NOMO-1 (cell line): Measurements from ENCODE around the gene KIF1A.
A peak's percentile ranks its signal among the peaks of the same experiment; 100 is the strongest.
"Not testable (repeated sequence)": the region's sequence is repeated elsewhere in the genome, so short reads cannot be mapped to it uniquely, and the experiment has no call there.

Source experiments
- DNase-seq, 2 experiments: peaks; one replicate each; lab custom pipeline; 2025; ENCODE audit not compliant: unreplicated experiment in 2 of 2; lab: John Stamatoyannopoulos, UW

The KIF1A gene

GRCh38 chr2:240691631-240692420 is 128.2 kb downstream of the KIF1A start, which contains the start of gene AQP12A:
Gene AQP12A, plus strand, starts transcription at chr2:240691866. Its CDS starts 48 bp downstream, at chr2:240691914.
- DNase-seq: not testable (repeated sequence)

DNA sequence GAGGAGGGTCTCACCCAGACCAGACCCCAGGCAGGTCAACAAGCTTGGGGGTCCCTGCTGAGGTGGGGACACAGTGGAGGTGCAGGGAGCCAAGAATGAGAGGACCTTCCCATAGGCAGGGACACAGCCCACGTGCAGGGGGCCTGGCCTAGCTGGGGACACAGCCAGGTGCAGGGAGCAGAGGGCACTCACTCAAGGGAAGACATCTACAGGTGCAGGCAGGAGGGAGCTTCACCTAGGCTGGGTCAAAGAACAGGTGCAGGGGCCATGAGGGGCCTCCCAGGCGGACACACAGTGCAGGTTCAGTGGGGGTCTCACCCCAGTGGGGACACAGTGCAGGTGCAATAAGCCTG is 129.0 kb downstream of the KIF1A start:
- DNase-seq: not testable (repeated sequence)

DNA sequence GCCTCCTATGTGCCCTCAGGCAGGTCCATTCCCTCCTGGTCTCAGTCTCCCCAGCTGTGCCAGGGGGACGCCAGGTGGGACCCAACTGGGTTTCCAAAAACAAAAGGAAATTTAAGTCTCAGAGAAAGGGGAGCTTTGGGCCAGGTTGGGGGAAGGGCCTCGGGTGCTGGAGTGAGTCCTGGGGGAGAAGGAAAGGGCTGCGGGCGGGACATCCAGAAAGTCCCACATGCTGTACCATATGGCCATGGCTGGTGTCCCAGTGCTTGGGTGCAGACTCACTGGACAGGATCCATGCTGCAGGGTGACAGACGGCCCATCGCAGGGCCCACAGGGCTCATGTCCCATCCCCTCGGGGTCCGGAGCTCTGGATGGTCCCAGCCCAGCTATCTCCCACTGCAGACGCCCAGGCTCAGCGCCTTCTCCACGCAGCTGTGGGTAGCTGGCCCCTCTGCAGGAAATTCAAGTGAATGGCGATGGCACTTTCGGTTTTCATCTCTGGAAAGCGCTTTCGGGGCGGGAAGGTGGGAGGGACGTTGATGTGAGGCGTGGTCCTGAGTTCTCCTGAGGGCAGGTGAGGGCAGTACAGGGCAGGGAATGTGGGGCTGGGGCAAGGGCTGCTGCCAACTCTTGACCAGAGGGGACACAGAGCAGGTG is 129.5 kb downstream of the KIF1A start:
- not testable (repeated sequence) for DNase-seq

DNA sequence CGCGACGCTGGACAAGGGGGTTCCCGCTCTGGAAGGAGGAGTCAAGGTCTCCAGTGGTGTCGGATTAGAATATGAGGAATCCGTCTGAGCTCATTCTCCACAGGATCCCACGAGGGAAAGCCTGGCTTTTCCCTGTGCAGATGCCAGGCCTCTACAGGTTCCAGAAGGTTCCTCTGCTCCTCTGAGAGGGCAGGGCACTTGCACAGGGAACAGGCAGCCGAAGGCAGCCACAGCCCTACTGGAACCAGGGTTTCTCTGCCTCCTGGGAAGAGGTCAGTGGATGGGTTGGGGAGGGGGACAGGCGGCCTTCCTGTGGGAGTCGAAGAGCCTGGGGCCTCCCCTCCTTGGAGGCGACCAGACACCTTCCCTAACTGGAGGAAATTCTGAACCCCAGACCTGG is 130.0 kb downstream of the KIF1A start:
- DNase-seq: no peak

- no peak for DNase-seq
Measured at GRCh38 chr2:240688553-240688919, 131.5 kb downstream of the KIF1A start.

DNA sequence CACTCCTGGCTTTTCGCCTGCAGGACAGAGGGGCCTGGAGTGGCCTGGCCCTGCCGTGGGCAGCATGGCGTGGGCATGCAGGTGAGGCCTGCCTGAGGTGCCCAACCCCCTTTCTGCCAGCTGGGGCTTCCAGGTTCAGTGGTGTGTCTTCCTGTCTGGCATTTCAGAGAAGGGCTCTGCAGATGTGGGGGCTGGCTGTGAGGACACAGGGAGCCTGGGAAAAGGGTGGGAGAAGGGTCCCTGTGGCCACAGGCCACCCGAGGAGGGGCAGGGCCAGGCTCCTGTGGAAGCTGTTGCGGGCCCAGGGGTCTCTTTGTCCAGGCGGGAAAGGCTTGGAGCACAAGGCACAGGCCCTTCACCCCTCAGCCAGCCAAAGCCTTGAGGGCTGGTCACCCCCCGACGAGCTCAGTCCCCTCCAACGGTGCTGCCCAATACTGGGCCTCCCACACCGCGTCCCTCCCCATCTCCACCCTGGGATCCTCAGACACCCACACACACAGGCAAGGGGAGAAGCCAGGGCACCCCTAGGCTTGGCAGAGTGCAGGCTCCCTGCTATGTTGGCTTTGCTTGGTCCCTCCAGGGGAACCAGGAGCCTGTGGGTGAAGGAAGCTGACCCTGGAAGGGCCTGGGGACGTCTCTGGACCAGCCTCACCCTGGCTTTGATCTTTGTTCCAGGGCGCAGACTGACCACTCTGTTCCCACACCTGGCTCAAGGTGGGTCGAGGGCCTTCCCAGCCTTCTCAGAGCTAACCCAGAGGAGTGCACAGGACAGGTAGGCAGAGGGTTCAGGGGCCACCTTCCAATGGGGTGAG is 132.1 kb downstream of the KIF1A start:
- no peak for DNase-seq

DNA sequence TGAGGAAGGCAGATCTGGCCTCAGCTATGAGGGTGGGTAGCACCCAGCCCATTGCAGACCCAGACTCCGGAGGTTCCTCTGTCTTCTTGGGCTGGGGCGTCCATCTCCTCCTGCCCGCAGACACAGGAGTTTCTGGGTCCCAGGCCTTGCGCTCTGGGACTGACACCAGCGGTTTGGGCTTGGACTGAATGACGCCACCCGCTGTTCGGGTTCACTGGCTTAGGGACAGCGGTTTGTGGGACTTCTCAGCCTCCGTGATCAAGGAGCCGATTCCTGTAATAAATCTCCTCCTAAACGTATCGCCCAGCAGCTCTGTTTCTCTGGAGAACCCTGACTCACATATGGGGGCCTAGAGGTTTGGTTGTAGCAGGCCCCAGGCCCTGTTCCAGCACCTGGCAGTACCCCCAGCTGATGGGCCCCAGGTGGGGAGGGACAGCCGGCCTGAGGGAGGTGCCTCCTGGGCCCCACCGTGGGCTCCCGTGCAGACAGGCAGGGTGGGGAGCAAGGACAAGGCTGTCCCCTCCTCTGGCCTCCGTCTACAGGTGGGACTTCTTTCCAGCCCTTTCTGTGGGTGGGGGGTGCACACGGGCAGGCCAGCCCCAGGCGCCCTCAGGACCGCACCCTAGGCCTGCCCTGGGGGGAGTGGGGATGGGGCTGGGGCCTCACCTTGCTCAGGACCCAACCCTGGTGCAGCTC is 132.8 kb downstream of the KIF1A start:
- DNase-seq: no peak

- DNase-seq: peak in 1 of 2 experiments; percentile 59
Measured at GRCh38 chr2:240686460-240686859, 133.6 kb downstream of the KIF1A start.

GRCh38 chr2:240685771-240686371 is 134.1 kb downstream of the KIF1A start:
- peak; percentile 66 to 78 for DNase-seq

GRCh38 chr2:240683980-240684728 is 135.9 kb downstream of the KIF1A start:
- DNase-seq: not testable (repeated sequence)

DNA sequence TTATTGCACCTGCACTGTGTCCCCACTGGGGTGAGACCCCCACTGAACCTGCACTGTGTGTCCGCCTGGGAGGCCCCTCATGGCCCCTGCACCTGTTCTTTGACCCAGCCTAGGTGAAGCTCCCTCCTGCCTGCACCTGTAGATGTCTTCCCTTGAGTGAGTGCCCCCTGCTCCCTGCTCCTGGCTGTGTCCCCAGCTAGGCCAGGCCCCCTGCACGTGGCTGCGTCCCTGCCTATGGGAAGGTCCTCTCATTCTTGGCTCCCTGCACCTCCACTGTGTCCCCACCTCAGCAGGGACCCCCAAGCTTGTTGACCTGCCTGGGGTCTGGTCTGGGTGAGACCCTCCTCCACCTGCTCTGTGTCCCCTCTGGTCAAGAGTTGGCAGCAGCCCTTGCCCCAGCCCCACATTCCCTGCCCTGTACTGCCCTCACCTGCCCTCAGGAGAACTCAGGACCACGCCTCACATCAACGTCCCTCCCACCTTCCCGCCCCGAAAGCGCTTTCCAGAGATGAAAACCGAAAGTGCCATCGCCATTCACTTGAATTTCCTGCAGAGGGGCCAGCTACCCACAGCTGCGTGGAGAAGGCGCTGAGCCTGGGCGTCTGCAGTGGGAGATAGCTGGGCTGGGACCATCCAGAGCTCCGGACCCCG is 136.6 kb downstream of the KIF1A start:
- DNase-seq: not testable (repeated sequence)

GRCh38 chr2:240682431-240683224 is 137.4 kb downstream of the KIF1A start, which contains the start of gene AQP12B:
Gene AQP12B, minus strand, starts transcription at chr2:240682885. Its CDS starts 48 bp downstream, at chr2:240682837.
- DNase-seq: not testable (repeated sequence)

GRCh38 chr2:240680185-240680584 is 139.8 kb downstream of the KIF1A start:
- not testable (repeated sequence) for DNase-seq

DNA sequence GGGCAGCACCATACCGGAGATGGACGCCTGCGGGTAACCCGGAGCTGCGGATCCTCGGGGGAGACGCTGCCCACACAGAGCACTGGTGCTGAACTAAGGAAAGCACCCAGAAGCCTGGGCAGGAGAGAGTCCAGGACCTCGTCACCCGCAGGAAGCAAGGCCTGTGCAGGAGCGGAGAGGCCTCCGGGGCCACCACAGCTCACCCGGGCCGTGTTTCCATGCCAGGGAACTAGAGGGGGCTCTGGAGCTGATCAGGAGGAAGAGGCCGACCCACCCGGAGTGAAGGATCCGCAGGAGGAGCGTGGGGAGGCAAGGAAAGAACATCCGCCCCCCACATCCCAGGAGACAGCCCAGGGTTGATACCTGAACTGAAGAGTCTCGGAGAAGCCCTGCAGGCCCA is 141.1 kb downstream of the KIF1A start:
- not testable (repeated sequence) for DNase-seq

DNA sequence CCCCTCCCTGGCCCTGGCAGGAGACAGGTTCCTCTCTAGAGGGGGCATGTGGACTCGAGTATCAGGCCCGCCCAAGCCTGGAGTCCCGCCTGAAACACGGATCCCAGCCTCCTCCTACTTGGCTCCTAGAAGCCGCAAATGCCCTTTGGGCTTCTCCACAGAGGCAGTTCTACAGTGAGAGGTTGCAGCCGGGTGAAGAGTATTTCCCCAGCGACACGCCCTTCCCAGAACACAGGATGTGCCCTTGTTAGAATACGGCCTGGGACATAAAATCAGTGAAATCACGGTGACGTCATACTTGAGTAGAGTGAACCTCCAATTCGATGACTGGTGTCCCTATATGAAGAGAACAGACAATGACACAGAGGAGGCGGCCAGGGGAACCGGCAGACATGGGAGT is 142.0 kb downstream of the KIF1A start:
- DNase-seq: not testable (repeated sequence)

DNA sequence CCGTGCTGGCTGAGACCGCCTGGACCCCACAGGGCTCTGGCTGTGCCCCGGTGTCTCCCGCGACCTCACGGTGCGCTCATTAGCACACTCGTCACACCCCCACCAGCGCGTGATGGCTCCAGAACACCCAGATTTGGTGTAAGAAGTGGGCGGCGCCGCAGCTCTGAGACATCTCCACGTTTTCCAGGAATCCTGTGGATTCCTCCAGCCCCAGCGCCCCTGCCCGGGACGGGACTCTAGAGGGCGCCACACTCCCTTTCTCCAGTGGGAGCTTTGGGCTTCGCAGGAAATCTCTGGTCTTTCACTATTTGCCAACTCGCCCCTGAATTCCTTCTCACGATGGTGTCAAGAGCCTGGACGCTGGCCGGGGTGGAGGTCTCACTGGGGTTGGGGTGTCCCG is 144.7 kb downstream of the KIF1A start:
- not testable (repeated sequence) for DNase-seq

DNA sequence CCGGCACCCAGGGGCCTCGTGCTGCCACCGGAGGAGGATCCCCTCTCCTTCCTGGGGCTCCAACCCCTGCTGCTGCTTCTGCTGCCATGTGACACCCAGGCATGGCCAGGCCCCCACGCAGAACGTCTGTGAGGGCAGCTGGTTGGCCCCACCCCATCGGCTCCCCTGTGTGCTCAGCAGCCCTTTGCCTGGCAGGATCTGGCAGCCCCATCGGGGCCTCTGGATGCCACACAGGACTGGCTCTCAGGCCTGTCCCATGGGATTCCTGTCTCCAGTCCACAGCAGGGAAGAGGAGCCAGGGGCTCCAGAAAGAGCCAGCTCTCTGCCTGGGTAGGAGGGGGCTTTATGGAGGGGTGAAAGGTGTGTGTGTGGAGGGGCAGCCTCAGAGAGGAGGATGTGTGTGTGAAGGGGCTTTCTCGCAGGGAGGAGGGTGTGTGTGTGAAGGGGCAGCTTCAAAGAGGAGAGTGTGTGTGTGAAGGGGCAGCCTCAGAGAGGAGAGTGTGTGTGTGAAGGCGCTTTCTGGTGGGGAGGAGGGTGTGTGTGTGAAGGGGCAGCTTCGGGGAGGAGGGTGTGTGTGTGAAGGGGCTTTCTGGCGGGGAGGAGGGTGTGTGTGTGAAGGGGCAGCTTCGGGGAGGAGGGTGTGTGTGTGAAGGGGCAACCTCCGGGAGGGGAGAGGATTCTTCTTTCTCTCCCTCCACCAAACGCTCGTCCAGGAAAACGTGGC is 145.4 kb downstream of the KIF1A start:
- not testable (repeated sequence) for DNase-seq
